ENCODE data around the gene ONECUT3.
A peak's percentile ranks its signal among the peaks of the same experiment; 100 is the strongest.

Gene ONECUT3

DNA sequence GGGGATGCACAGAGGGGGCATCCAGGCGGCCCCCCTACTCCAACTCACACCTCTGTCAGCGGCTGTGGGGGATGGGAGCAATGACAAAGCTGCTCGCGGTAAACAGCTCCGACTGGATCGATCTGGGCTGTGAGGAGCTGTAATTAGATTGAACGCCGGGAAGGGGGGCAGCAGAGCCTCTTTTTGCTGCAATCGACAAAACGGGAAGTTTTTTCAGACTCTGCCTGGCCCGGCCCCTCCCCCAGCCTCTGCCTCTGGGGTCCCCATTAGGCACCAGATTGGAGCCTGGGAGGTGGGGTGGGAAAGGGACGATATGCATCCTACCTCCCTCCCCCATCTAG lies 16.3 kb downstream of the ONECUT3 start:
- no peak for DNase-seq

DNA sequence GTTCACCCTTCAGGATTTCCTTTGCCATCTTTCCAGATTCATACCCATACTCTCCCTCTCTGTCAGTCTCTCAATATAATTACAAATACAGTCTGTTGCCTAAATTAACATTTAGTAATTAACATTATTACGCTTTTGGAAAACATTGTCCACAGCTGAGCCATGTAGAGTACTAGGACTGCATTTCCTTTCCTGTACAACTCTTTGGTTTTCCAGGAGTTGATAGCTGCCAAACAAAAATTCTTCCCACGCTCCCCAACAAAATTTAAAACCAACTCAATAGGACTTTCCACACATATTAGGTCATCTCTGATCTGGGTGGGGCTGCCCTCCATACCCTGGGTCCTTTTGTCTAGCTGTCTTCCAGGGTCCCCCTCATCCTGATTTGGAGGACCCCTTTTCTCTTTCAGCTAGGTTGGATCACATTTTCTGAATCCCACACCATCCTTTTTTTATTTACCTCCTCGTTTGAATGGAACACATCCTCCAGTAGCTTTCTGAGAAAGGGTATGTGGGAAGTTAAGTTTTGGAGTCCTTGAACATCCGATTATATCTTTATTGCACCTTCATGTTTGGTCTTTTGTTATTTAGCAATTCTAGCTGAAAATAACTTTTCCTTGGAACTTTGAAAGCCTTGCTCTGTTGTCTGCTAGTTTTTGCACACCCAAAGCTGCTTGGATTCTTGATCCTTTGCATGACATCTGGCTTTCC lies 17.7 kb downstream of the ONECUT3 start:
- no peak for DNase-seq

DNA sequence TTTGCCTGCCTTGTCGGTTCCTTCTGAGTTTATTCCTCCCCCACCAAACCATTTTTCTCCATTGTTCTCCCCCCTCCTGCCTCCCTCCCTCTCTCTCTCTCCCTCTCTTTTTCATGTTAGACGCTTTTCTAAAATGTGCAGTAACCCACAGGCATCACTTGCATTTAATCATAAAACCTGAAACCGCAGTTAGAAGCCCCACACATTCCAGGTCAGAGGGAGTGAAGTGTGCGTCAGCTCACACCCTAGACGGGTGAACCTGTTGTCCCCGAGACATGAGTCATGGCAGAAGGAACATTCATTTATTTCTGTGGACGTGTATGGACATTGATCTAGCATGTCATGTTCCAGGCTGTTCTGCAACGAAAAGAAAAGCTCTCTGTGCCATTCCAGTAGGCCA lies 19.9 kb downstream of the ONECUT3 start:
- no peak for DNase-seq

DNA sequence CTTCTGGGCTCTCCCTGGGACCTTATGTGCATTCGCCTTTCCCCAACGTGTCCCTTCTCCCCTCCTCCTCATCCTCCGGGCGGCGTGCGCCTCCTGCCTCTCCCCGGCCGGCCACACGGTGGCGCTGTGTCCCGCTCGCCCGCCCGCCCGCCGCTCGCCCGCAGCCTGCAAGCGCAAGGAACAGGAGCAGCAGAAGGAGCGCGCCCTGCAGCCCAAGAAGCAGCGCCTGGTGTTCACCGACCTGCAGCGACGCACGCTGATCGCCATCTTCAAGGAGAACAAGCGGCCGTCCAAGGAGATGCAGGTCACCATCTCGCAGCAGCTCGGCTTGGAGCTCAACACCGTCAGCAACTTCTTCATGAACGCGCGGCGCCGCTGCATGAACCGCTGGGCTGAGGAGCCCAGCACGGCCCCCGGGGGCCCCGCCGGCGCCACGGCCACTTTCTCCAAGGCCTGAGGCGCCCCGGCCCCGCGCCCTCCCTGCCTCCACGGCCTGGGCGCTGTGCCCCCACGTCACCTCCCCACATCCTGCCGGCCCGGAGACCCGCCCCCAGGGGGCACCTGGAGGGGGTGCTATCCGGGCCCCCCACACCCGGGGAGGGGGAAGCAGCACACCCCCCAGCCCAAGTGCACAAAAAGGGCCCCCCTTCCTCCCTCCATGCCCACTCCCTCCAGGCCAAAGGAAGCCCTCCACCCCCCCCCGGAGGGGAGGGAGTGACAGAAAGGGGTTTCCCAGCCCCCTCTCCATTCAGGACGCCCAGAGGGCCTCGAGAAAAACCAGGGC lies 21.9 kb downstream of the ONECUT3 start:
- DNase-seq: no peak

DNA sequence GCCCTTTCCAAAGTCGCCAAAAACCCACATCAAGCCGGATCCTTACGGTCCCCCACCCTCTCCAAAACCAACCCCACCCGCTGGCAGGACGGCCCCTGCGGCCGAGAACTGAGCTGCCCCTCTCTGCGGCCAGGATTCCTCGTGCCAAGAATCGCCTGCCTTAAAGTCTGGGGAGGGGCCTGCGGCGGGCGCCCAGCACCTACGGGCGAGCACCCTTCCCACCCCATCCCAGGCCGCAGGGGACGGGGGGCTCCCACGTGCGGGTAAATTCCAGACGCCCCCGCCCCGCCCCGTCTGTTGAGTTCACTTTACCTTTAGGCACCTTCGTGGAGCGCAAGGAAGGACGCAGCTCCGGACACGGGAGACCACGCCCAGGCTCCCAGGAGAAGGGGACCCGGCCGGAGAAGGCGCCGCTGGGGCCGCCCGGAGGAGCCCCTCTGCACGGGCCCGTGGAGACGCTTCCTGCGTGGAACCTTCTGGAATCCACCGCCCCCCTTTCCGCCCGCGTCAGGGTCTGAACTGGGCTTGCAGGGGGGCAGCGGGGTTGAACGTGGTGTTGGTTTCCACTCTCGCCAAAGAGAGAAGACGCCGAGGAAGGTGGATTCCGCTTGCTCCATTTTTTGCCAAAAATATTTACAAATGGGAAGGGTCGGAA lies 22.8 kb downstream of the ONECUT3 start:
- DNase-seq: no peak

DNA sequence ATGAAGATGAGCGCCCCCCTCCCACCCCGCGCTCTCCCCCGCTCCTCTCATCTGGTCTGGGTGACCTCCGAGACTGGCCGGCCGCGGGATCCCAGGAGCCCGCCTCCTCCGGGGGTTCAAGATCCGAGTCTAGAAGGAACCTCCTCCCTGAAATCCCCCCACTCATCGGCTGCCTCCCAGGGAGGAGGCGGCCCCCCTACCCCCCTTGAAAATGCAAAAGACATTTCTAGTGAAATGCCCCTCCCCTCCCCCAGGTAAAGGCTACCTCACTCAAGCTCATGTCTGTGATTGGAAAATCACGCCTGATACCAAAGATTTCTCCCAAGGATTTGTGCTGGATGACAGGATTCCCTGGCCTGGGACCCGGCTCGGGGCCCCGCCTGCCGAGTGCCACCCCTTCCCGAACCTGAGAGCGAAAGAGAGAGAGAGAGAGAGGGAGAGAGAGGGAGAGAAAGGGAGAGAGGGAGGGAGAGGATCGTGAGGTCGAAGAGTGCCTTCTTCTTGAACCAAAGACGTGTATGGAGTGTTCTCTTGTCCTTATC lies 23.4 kb downstream of the ONECUT3 start:
- DNase-seq: no peak

DNA sequence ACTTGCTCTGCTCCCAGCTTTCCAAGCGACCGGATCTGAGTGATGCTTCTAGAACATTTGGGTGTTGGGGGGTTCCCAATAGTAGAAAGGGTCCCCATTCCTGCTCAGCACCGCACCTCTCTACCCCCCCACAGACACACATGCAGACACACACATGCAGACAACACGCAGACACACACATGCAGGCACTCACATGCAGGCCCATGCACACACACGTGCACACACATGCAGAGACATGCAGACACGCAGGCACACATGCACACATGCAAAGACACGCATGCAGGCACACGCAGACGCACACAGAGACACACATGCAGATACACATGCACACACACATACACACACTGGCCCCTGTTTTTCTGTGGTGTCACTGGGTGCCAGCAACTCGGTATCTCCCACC lies 23.8 kb downstream of the ONECUT3 start:
- no peak for DNase-seq

DNA sequence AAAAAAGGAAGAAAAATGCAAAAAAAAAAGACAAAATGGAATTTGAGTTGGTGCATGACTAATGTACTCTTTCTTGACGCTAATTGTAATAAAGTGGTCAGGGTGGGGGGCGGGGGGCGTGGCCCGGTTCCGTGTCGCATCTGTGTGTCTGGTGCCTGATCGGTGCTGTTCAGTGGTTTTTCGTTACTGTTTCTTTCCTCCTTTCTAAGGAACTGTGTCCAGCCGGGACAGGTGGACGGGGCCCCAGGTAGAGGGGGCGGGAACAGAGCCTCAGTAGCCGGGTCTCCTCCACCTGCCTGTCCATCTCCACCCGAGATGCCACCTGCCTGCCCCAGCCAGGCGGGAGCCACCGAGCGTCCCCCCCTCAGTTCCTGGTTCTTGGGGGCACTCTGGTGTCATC lies 26.3 kb downstream of the ONECUT3 start:
- DNase-seq: no peak

DNA sequence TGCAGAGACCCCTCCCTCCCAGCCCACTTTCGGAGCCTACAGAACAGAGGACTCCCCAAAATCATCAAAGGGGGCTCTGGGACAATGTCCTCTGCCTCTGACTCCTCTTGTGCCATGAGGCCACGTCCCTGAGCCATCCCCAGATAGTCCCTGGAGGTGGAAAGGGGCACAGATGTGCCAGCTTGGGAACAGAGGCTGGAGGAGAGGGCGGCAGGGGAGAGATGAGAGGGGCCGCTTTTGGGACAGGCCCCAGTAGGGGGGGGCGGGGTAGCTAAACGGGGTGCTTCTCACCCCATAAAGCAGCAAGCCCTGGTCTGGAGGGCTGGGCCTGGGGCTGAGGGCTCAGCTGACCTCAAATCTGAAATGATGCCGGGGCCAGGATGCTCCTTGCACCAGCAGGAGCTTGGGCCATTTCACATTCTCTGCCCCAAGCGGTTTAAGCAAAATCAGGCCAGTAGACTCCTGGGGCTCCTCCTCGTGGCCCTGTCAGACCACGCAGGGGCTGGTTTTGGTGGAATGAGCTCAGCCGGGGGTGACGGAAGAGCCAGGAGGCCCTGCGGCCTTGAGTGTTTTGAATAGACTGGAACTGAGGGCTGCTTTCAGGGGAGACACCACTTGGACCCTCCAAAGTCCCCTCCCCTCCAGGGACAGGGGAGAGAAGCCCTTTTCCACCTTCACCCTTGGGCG lies 27.1 kb downstream of the ONECUT3 start:
- peak in 2 of 4 experiments; percentile 20 to 29 for DNase-seq

DNA sequence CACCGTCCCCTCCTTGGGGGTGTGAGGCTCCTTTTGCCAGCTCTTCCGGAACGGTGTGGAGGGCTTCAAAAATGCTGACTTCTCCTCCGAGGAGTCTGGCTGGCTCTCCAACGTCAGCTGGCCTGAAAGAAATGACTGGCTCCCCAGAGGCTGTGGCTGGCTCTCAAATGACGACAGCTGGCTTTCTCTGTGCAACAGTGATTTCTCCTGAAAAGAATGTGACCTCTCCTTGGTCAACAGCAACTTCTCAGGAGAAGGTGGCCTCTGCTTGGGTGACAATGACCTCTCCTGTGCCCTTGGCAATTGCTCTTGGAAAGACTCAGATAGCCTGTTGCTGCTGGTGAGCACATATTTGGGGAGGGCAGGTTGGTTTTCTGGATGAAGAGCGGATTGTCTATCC lies 29.2 kb downstream of the ONECUT3 start:
- no peak for DNase-seq

DNA sequence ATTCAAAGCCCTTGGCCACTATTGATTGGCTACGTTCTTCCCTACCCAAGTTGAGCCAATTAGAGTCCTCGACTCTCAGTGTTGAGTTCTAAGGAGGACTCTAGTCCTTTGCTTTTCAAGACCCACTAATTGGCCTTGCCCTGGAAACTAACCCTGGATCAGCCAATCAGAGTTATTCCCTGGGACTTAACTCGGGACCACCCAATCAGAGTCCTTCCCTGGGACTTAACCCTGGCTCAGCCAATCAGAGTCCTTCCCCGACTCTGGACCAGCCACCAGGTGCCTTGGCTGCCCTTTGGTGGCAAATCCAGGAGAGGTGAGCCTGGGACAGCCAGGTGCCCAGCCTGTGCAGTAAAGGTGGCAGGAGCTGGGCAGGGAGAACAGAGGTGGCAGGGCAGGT lies 30.0 kb downstream of the ONECUT3 start:
- no peak for DNase-seq

DNA sequence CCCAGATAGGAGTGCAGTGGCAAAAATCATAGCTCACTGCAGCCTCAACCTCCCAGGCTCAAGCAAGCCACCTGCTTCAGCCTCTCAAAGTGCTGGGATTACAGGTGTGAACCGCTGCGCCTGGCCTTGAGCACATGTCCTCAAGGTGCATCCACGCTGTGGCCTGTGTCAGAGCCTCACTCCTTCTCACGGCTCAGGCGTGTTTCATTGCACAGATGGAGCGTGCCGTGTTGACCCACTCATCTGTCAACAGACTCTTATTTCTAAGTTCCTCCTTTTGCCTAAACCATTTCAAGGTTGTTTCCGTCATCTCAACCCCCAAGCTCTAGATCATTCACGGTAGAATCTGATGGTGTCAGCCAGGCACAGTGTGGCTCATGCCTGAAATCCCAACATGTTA lies 30.6 kb downstream of the ONECUT3 start:
- peak in 1 of 4 experiments; percentile 34 for DNase-seq

DNA sequence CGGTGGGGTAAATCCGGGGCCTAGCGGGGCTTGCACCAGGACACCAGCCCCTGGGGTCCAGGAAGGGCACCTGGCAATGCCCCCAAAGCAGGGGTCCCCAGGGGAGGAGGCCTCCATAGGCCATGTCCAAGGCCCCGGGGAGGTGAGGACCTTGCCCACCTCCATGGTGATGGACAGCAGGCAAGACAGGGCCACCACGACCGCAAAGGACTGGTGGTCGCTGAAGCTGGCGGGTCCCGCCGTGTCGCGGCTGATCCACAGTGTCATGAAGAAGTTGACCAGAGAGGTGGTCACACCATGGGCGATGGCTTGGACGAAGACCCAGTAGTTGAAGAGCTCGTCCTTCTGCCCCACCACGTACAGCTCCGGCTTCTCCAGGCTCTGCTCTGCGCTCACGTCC lies 32.0 kb downstream of the ONECUT3 start:
- no peak for DNase-seq

DNA sequence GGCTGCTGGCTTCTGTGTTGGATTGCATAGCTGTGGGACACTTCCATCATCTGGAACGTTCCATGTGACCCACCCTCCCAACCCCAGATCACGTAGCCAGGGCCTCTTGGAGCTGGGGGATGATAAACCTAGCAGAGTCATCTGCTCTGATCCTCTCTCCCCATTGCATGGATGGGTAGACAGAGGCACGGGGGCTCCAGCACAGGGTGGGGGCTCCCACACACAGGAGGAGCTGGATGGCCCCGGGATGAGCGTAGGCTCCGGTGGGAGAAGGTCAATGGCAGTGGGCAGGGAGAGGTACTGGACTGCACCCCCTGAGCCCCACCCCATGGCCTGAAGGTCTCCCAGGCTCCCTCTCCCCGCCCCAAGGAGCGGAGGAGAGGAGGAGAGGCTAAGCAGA lies 33.4 kb downstream of the ONECUT3 start:
- DNase-seq: no peak

DNA sequence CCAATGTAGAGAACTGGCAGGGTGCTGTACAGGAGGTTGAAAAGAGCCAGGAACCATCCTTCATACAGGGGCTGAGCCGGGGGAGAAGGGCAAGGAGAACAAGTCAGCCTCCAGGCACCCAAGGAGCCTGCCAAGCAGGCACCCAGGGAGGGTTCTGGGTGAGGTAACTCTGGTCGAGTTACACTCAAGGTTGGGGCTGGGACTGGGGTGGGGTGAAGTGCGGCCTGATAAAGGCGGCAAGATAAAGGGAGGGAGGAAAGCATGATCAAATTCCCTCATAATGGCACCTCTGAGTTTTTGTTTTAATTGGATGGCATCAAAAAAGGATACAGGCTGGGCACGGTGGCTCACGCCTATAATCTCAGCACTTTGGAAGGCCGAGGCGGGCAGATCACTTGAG lies 33.8 kb downstream of the ONECUT3 start:
- DNase-seq: no peak

DNA sequence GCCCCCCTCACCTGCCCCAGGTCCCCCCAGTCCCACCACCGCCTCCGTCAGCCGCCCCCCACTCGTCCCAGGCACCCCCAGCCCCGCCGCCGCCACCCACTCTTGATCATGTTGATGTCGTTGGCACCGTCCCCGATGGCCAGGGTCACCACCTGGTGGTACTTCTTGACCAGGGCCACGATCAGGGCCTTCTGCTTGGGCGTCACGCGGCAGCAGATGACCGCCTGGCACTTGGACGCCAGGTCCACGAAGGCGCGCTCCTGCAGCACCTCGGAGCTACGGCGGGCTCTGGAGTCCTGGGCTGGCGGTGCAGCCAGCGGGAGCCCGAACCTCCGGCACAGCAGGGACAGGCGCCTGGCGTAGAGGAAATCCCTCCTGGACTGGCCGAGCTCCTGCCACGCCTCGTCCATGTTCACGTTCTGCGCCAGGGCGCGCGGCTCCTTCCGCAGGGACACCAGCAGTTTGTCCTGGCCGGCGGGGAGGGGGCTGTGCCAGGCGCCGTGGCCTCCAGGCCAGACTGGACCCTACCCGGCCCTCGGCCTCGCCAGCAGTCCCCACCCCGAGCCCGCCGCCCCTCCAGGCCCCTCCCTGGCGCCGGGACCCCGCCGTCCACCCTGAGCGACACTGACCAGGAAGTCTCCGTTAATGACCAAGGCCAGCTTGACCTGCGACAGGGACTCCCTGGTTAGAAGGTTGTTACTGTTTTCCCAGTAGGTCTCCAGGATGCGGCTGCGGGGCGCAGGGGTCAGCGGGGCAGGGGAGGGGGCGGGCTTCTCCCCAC lies 36.1 kb downstream of the ONECUT3 start:
- peak in 1 of 4 experiments; percentile 13 for DNase-seq

DNA sequence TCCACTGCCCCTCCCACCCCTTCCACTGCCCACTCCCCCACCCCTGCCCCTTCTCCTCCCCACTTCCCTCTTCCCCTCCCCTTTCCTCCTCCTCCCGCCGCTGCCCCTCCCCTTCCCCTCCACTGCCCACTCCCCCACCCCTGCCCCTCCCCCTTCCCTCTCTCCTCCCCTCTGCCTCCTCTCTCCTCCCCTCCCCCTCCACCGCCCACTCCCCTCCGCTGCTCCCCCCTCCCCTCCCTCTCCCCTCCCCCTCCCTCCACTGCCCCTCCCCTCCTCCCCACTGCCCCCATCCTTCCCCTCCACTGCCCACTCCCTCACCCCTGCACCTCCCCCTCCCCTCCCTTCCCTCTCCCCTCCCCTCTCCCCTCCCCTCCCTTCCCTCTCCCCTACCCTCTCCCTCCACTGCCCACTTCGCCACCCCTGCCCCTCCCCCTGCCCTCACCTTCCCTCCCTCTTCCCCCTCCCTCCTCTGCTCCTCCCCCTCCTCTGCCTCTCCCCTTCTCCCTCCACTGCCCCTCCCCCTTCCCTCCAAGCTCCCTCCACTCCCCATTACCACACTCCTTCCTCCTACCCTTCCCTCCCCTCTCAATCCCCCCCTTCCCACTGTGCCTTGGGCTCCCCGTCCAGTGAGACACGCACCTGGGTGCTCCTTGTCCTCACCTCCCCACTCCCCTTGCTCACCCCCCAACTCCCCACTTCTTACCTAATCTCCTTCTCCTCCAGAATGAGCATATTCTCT lies 36.9 kb downstream of the ONECUT3 start:
- no peak for DNase-seq

DNA sequence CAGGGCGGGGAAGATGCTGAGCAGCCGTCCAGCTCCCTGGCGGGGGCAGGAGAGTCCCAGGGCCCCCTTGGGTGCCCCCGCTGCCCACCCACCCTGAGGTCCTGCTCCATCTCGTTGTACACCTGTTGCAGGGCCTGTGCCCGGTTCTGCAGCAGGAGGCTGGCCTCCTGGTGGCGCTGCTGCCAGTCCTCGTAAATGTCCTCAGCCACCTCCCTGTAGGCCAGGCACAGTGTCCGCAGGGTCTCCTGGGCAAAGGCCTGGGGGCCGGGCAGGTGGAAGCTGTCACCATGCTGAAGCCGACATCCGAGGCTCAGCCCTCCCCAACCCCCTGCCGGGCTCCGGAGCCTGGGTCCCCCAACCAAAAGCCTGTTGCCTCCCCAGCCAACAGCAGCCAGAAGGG lies 38.6 kb downstream of the ONECUT3 start:
- no peak for DNase-seq

DNA sequence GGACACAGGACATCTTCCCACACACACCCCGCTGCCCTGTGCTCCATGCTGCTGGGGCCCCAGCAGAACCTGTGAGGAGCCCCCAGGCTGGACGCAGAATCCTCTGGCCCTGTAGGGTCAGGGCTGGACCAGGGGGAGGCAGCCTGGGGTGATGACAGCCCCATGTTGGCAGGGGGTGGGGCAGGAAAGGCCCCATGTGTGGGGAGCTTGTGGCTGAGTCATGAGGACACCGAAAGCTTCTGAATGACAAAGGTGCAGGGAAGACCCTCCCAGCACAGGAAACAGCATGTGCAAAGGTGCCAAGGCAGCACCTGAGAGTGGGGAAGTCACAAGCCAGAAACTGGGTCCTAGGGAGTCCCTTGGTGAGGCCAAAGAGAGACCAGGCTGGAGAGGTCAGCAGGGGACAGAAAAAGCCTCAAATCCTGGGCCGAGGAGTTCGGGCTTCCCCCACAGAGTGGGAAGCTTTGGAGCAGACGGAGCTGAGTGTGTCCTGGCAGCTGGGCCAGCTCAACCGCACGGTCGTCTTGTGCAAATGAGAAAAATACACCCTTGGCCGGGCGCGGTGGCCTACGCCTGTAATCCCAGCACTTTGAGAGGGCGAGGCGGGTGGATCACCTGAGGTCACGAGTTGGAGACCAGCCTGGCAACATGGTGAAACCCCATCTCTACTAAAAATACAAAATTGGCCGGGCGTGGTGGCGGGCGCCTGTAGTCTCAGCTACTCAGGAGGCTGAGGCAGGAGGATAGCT lies 41.3 kb downstream of the ONECUT3 start:
- no peak for DNase-seq

DNA sequence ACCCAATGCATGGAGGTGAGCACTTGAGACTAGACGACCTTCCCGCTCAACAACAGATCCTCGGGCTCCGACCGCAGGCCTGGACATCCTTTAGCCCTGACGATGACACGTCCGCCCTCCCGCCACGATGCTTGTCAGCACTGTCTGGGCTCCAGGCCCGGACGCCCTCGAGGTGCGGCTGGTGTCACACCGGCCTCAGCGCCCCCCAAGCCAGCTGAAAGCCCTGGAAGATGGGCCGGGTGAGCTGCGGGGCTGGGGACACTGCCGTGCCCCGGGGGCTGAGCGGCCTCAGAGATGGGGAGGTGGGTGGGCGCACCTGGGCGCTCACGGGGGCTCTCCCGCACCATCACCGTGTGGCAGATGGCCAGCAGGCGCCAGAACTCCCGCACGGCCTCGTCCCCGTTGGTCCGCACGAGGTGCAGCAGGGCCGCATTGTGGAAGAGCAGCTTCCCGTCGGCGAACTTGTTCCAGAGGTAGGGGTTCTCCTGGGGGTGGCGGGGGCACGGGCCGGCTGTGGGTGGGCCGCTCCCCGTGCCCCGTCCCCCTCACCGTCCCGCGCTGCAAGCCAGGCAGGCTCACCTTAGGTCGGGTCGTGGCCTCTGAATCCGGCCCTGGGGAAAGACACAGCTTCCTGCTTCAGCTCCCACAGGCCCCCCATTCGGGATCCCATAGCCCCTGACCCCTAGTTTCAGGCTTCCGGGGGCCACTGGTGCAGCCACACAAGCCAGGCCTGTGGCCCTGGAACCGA lies 43.3 kb downstream of the ONECUT3 start:
- no peak for DNase-seq
